ENCODE results near the gene UTF1. TPM values are rescaled to one million over a fixed set of nuclear protein-coding genes. Genes with fewer than 3 reads are reported as not detected.
A peak's percentile ranks its signal among the peaks of the same experiment; 100 is the strongest.

UTF1 gene
- total RNA-seq, 1 donor from 2014 or later = not detected

DNA sequence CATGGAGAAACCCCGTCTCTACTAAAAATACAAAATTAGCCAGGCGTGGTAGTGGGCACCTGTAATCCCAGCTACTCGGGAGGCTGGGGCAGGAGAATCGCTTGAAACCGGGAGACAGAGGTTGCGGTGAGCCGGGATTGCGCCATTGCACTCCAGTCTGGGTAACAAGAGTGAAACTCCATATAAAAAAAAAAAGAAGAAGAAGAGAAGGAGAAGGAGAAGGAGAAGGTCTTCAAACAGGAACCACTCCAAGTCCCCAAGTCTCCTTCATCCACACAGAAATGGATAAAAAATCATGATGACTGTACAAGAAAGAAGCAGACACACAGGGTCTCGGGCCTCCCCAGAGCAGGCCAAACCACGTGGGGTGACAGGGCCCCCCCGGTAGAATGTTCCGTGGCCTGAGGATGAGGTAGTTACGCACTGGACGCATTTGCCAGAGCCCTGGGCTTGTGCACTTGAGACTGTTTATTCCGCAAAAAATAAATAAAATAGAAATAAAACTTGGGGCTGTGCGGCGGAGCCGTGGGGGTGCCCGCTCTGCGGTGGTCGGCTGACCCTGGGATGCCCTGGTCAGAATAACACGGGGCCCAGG, 23.4 kb downstream of the UTF1 start:
- intact Hi-C loops (cut with DNase I) = no loop called here
- Histone ChIP-seq H3K4me3 (no peak overlapping the region), H3K9me3 (no peaks in the 10 kb centered on the region), H3K27me3 (peaks cover under 1% of the 10 kb centered on the region), H3K4me1 (peaks cover 13% of the 10 kb centered on the region), H3K27ac (no peak overlapping the region), H3K36me3 (no peaks in the 10 kb centered on the region)
- TF ChIP-seq POLR2A (IDR thresholded peaks at IDR 0.05) = no peak
- TF ChIP-seq, protein P1, sequence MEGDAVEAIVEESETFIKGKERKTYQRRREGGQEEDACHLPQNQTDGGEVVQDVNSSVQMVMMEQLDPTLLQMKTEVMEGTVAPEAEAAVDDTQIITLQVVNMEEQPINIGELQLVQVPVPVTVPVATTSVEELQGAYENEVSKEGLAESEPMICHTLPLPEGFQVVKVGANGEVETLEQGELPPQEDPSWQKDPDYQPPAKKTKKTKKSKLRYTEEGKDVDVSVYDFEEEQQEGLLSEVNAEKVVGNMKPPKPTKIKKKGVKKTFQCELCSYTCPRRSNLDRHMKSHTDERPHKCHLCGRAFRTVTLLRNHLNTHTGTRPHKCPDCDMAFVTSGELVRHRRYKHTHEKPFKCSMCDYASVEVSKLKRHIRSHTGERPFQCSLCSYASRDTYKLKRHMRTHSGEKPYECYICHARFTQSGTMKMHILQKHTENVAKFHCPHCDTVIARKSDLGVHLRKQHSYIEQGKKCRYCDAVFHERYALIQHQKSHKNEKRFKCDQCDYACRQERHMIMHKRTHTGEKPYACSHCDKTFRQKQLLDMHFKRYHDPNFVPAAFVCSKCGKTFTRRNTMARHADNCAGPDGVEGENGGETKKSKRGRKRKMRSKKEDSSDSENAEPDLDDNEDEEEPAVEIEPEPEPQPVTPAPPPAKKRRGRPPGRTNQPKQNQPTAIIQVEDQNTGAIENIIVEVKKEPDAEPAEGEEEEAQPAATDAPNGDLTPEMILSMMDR (IDR thresholded peaks at IDR 0.05) = no peak
- no peak for TF ChIP-seq POLR2AphosphoS5 (IDR thresholded peaks at IDR 0.05; ENCODE audit: insufficient read depth in 1 of 2, low read depth in 1 of 2)
- no peak for DNase-seq (ENCODE audit: extremely low spot score in 2 of 2)

DNA sequence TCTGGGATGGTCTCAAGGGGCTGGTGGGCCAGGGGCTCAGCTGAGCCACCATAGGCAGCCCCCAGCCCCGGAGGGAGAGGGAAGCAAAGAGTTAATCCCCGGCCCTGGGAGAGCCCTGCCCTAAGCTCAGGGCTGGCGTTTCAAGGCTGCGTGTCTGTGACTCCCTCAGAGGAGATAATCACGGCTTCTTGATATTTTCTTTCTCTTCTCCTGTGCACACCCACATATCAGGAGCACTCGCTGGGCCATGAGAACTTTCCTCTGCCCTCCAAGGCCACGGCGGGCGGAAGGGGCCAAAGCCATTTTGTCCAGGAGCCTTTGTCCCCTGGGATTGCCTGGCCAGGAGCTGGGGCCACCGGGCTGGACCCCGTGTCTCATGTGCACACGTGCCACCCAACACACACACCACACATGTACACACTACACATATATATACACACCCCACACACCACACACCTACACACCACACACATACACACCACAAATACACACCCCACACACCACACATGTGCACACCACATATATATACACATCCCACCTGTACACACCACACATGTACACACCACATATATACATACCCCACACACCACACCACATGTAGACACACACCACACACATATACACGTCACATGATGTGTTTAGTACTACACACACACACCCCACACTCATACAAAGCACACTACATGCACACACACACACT, 24.6 kb downstream of the UTF1 start:
- TF ChIP-seq POLR2AphosphoS5 (IDR thresholded peaks at IDR 0.05; ENCODE audit: insufficient read depth in 1 of 2, low read depth in 1 of 2) (no peak), POLR2A (IDR thresholded peaks at IDR 0.05) (no peak)
- TF ChIP-seq, protein P1 (IDR thresholded peaks at IDR 0.05) = no peak
- Histone ChIP-seq H3K27ac (no peak overlapping the region), H3K4me1 (peaks cover 24% of the 10 kb centered on the region), H3K4me3 (no peak overlapping the region), H3K27me3 (no peaks in the 10 kb centered on the region), H3K36me3 (no peaks in the 10 kb centered on the region), H3K9me3 (no peaks in the 10 kb centered on the region)
- intact Hi-C loops (cut with DNase I) = no loop called here
- no peak for DNase-seq (ENCODE audit: extremely low spot score in 2 of 2)

DNA sequence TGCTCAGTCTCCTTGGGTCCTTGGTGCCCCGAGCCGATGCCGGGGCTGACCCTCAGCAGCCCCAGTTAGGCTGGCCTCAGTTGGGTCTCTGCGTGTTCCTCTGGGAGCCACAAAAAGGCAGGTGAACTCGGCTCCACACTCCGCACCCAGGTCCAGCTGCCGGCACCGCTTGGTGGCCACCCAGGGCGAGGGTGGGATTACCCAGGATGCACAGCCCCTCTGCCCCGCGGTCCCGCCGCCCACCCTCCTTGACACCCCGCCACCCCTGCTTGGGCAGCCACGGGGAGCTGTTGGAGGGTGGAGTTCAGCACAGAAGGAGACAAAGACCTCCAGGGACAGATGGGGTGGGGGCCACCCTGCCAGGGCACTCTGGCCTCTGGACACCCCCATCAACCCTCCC, 25.3 kb downstream of the UTF1 start:
- peaks cover 32% of the 10 kb centered on the region for H3K4me1 ChIP-seq
- no peaks in the 10 kb centered on the region for H3K27me3 ChIP-seq
- H3K4me3 ChIP-seq = no peak overlapping the region
- H3K36me3 ChIP-seq = no peaks in the 10 kb centered on the region
- H3K27ac ChIP-seq = no peak overlapping the region
- H3K9me3 ChIP-seq = no peaks in the 10 kb centered on the region
- intact Hi-C loops (cut with DNase I) = no loop called here
- TF ChIP-seq, protein P1 (IDR thresholded peaks at IDR 0.05) = no peak
- no peak for TF ChIP-seq POLR2AphosphoS5 (IDR thresholded peaks at IDR 0.05; ENCODE audit: insufficient read depth in 1 of 2, low read depth in 1 of 2)
- TF ChIP-seq POLR2A (IDR thresholded peaks at IDR 0.05) = no peak
- DNase-seq (ENCODE audit: extremely low spot score in 2 of 2) = no peak

DNA sequence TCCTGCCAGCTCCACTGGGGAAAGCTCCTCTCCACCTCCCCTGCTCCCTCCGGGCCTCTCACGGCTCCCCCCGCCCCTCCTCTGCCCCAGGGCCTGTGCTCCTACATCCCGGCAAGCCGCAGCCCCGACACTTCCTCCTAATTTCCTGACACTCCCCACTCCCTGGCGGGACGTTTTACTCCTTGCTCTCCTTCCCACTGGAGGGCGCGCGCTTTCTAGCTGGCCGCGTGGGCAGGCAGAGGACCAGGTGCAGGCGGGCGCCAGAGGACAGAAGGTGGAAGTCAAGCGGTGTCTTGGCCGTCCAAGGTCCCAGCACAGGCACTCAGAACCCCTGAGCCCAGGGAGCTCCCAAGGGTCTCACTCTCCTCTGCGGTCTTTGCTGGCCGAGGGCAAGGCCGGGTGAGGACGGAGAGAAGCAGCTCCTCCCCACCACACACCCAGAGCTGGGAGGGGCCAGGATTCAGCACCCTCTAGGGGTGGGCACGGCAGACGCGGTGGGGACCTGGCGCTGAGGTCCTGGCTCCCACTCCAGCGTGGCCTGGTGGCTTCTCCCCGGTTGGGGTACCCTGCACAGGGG, 27.6 kb downstream of the UTF1 start:
- DNase-seq (ENCODE audit: extremely low spot score in 2 of 2) = no peak
- TF ChIP-seq POLR2A (IDR thresholded peaks at IDR 0.05) (no peak), POLR2AphosphoS5 (IDR thresholded peaks at IDR 0.05; ENCODE audit: insufficient read depth in 1 of 2, low read depth in 1 of 2) (peak in 1 of 2 donors; percentile 47)
- TF ChIP-seq, protein P1 (IDR thresholded peaks at IDR 0.05) = peak in 1 of 3 experiments; percentile 10
- H3K27ac ChIP-seq = peak overlapping the region; percentile 46
- intact Hi-C loops (cut with DNase I) = no loop called here
- no peaks in the 10 kb centered on the region for H3K36me3 ChIP-seq
- peaks cover 49% of the 10 kb centered on the region for H3K4me1 ChIP-seq
- H3K27me3 ChIP-seq = no peaks in the 10 kb centered on the region
- no peaks in the 10 kb centered on the region for H3K9me3 ChIP-seq
- peak overlapping the region in 1 of 2 donors; percentile 8 for H3K4me3 ChIP-seq

Measured in vagina (tissue), 2 donors.